CD8-positive, alpha-beta memory T cell (primary cell): ENCODE measurements around the gene SLC16A2. TPM values are rescaled to one million over a fixed set of nuclear protein-coding genes. Genes with fewer than 3 reads are reported as not detected.
A peak's percentile ranks its signal among the peaks of the same experiment; 100 is the strongest.

ENCODE experiments used
- CTCF ChIA-PET: fragments of 350-600 bp; sonication (Branson Sonifier 250); formaldehyde crosslinking; loops from one replicate; lab custom pipeline; 2021; ENCODE audit warnings: antibody characterized with exemption; lab: Charles Lee
- POLR2A ChIA-PET: fragments of 350-600 bp; sonication (Branson Sonifier 250); formaldehyde crosslinking; loops from one replicate; lab custom pipeline; 2021; ENCODE audit warnings: antibody characterized with exemption; lab: Charles Lee
- DNase-seq, 5 donors: peaks; one replicate each; pipeline versions ENCODE4 v3.0.0 to v3.0.0-alpha.2; 2020 to 2022; ENCODE audit warnings: mixed read lengths in 1 of 5
- H3K27ac ChIP-seq: one replicate; pipeline ENCODE4 v1.7.0; 2013; ENCODE audit warnings: low read depth, mild to moderate bottlenecking, low read length, moderate library complexity
- H3K27me3 ChIP-seq: 2 replicates; pipeline ENCODE4 v1.7.0; 2013; ENCODE audit warnings: low read length, mild to moderate bottlenecking; ENCODE audit not compliant: insufficient read depth, poor library complexity, severe bottlenecking
- H3K36me3 ChIP-seq: 2 replicates; pipeline ENCODE4 v1.7.0; 2013; ENCODE audit warnings: mild to moderate bottlenecking, low read length, moderate library complexity; ENCODE audit not compliant: insufficient read depth
- H3K4me1 ChIP-seq: 2 replicates; pipeline ENCODE4 v1.7.0; 2013; ENCODE audit warnings: mild to moderate bottlenecking, low read length, moderate library complexity; ENCODE audit not compliant: insufficient read depth
- H3K4me3 ChIP-seq: 2 replicates; pipeline ENCODE4 v1.7.0; 2013; ENCODE audit warnings: mild to moderate bottlenecking, low read length
- H3K9me3 ChIP-seq: 2 replicates; pipeline ENCODE4 v1.7.0; 2013; ENCODE audit warnings: mild to moderate bottlenecking, low read length
- H3K27ac Mint-ChIP-seq, 8 donors: one replicate each; pipeline ENCODE4 v1.8.0; 2020 to 2021; ENCODE audit warnings: mixed read lengths in 8 of 8, mild to moderate bottlenecking in 6 of 8, inconsistent platforms in 3 of 8, moderate library complexity in 3 of 8
- H3K27me3 Mint-ChIP-seq, 2 donors: one replicate each; pipeline ENCODE4 v1.8.0; 2020 to 2021; ENCODE audit warnings: mixed read lengths in 2 of 2, mild to moderate bottlenecking in 1 of 2, moderate library complexity in 1 of 2
- H3K36me3 Mint-ChIP-seq, 3 donors: one replicate each; pipeline ENCODE4 v1.8.0; 2020 to 2021; ENCODE audit warnings: mixed read lengths in 3 of 3, inconsistent platforms in 1 of 3, mild to moderate bottlenecking in 1 of 3
- H3K4me1 Mint-ChIP-seq, 3 donors: one replicate each; pipeline ENCODE4 v1.8.0; 2020 to 2021; ENCODE audit warnings: mixed read lengths in 3 of 3, inconsistent platforms in 1 of 3, mild to moderate bottlenecking in 1 of 3
- H3K4me3 Mint-ChIP-seq, 7 donors: one replicate each; pipeline ENCODE4 v1.8.0; 2020 to 2021; ENCODE audit warnings: mixed read lengths in 7 of 7, mild to moderate bottlenecking in 6 of 7, moderate library complexity in 4 of 7, inconsistent platforms in 2 of 7
- H3K9me3 Mint-ChIP-seq, 5 donors: one replicate each; pipeline ENCODE4 v1.8.0; 2020 to 2022; ENCODE audit warnings: mixed read lengths in 5 of 5, mild to moderate bottlenecking in 3 of 5, moderate library complexity in 2 of 5, inconsistent platforms in 1 of 5
- polyA plus RNA-seq: library from polyadenylated mRNA; unstranded; fragments of 300-500 nt; fragmentation: Illumina TruSeq; gene quantifications from one replicate; pipeline ENCODE4 v1.2.3, GENCODE V29; 2021
- total RNA-seq, 2 experiments: library from RNA; stranded (reverse); gene quantifications; one replicate each; pipeline ENCODE4 v1.2.3, GENCODE V29; 2021

The SLC16A2 gene
- total and polyA plus RNA-seq, 3 experiments from 2014 or later, result 0.24 to 0.78 (median 0.46) TPM

- no peak overlapping the region for H3K27ac Mint-ChIP-seq
- CTCF ChIA-PET, result no interaction called here
- no peaks in the 10 kb centered on the region for H3K27me3 Mint-ChIP-seq
Measured at GRCh38 chrX:74523224-74523623, 101.9 kb downstream of the SLC16A2 start.

GRCh38 chrX:74523870-74524735, 102.8 kb downstream of the SLC16A2 start:
- no peaks in the 10 kb centered on the region for H3K9me3 ChIP-seq
- no peak overlapping the region for H3K4me3 Mint-ChIP-seq
- no peaks in the 10 kb centered on the region for H3K27me3 ChIP-seq
- no peak overlapping the region for H3K27ac ChIP-seq
- H3K36me3 Mint-ChIP-seq, result no peaks in the 10 kb centered on the region
- H3K27me3 Mint-ChIP-seq, result no peaks in the 10 kb centered on the region
- ChIA-PET CTCF (no interaction called here), POLR2A (no interaction called here)
- H3K9me3 Mint-ChIP-seq, result no peaks in the 10 kb centered on the region
- no peak overlapping the region for H3K4me3 ChIP-seq
- no peaks in the 10 kb centered on the region for H3K4me1 ChIP-seq
- H3K27ac Mint-ChIP-seq, result no peak overlapping the region
- DNase-seq, result no peak
- no peaks in the 10 kb centered on the region for H3K4me1 Mint-ChIP-seq
- H3K36me3 ChIP-seq, result no peaks in the 10 kb centered on the region

More at GRCh38 chrX:74523224-74523623, 101.9 kb downstream of the SLC16A2 start:
- no peak for DNase-seq
- no peak overlapping the region for H3K27ac ChIP-seq
- no peaks in the 10 kb centered on the region for H3K4me1 ChIP-seq
- no peaks in the 10 kb centered on the region for H3K27me3 ChIP-seq
- Mint-ChIP-seq H3K36me3 (no peaks in the 10 kb centered on the region), H3K4me3 (no peak overlapping the region), H3K9me3 (no peaks in the 10 kb centered on the region), H3K4me1 (no peaks in the 10 kb centered on the region)
- no peak overlapping the region for H3K4me3 ChIP-seq
- H3K9me3 ChIP-seq, result no peaks in the 10 kb centered on the region
- no peaks in the 10 kb centered on the region for H3K36me3 ChIP-seq
- POLR2A ChIA-PET, result no interaction called here

DNA sequence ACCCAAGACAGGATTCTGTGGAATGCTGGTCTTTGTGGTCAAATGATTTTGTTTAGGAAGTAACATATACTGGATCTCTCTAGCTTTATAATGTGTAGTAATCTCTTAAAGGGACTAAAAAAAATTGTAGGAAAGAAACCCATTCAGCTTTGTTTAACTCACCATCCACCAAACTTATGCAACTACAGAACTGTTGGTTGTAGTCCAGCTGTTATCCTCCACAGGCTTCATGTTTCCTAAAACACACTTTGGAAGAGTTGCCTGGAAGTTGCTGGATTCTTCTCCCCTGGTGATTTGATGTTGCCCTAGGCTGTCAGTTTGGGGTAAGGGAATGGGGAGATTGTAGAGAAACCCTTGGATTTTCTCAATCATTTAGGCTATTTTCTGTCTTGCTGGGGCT, 103.8 kb downstream of the SLC16A2 start:
- Mint-ChIP-seq H3K27me3 (no peaks in the 10 kb centered on the region), H3K9me3 (no peaks in the 10 kb centered on the region), H3K4me3 (no peak overlapping the region), H3K36me3 (no peaks in the 10 kb centered on the region), H3K27ac (no peak overlapping the region), H3K4me1 (no peaks in the 10 kb centered on the region)
- H3K36me3 ChIP-seq, result no peaks in the 10 kb centered on the region
- H3K9me3 ChIP-seq, result no peaks in the 10 kb centered on the region
- no peaks in the 10 kb centered on the region for H3K4me1 ChIP-seq
- DNase-seq, result no peak
- no peak overlapping the region for H3K27ac ChIP-seq
- H3K27me3 ChIP-seq, result no peaks in the 10 kb centered on the region
- CTCF ChIA-PET, result no interaction called here
- POLR2A ChIA-PET, result no interaction called here
- no peak overlapping the region for H3K4me3 ChIP-seq

- H3K27ac Mint-ChIP-seq, result no peak overlapping the region
- H3K9me3 Mint-ChIP-seq, result no peaks in the 10 kb centered on the region
- no peaks in the 10 kb centered on the region for H3K27me3 ChIP-seq
- H3K4me1 ChIP-seq, result no peaks in the 10 kb centered on the region
- no peaks in the 10 kb centered on the region for H3K36me3 ChIP-seq
- H3K4me1 Mint-ChIP-seq, result no peaks in the 10 kb centered on the region
- no peaks in the 10 kb centered on the region for H3K9me3 ChIP-seq
- ChIA-PET CTCF (no interaction called here), POLR2A (interaction anchor here (0.6 kb wide), 1 partner anchor 21 kb away, joined by 4 read pairs; no protein-coding TSS in a partner anchor)
- H3K27ac ChIP-seq, result no peak overlapping the region
- no peak overlapping the region for H3K4me3 Mint-ChIP-seq
- no peaks in the 10 kb centered on the region for H3K36me3 Mint-ChIP-seq
- H3K27me3 Mint-ChIP-seq, result no peaks in the 10 kb centered on the region
- no peak overlapping the region for H3K4me3 ChIP-seq
- DNase-seq, result no peak
Measured at GRCh38 chrX:74526764-74527163, 105.5 kb downstream of the SLC16A2 start.

- Histone ChIP-seq H3K4me1 (no peaks in the 10 kb centered on the region), H3K9me3 (no peaks in the 10 kb centered on the region), H3K27ac (no peak overlapping the region), H3K27me3 (no peaks in the 10 kb centered on the region), H3K4me3 (no peak overlapping the region), H3K36me3 (no peaks in the 10 kb centered on the region)
- ChIA-PET POLR2A (no interaction called here), CTCF (no interaction called here)
- no peaks in the 10 kb centered on the region for H3K4me1 Mint-ChIP-seq
- DNase-seq, result no peak
- H3K4me3 Mint-ChIP-seq, result no peak overlapping the region
- no peaks in the 10 kb centered on the region for H3K9me3 Mint-ChIP-seq
- H3K36me3 Mint-ChIP-seq, result no peaks in the 10 kb centered on the region
- no peaks in the 10 kb centered on the region for H3K27me3 Mint-ChIP-seq
- H3K27ac Mint-ChIP-seq, result no peak overlapping the region
Measured at GRCh38 chrX:74527350-74527749, 106.1 kb downstream of the SLC16A2 start.

- Histone ChIP-seq H3K9me3 (no peaks in the 10 kb centered on the region), H3K36me3 (no peaks in the 10 kb centered on the region), H3K4me1 (no peaks in the 10 kb centered on the region), H3K27me3 (no peaks in the 10 kb centered on the region), H3K27ac (no peak overlapping the region), H3K4me3 (no peak overlapping the region)
- Mint-ChIP-seq H3K4me3 (no peak overlapping the region), H3K4me1 (peaks cover 2 to 4% (median 3%) of the 10 kb centered on the region in 3 donors), H3K27ac (no peak overlapping the region), H3K9me3 (peaks cover 0 to 3% (median 0%) of the 10 kb centered on the region in 5 donors), H3K27me3 (no peaks in the 10 kb centered on the region), H3K36me3 (no peaks in the 10 kb centered on the region)
- POLR2A ChIA-PET, result no interaction called here
- CTCF ChIA-PET, result no interaction called here
- no peak for DNase-seq
Measured at GRCh38 chrX:74529311-74529710, 108.0 kb downstream of the SLC16A2 start.

GRCh38 chrX:74531081-74531480, 109.8 kb downstream of the SLC16A2 start:
- H3K4me3 Mint-ChIP-seq, result no peak overlapping the region
- H3K27ac Mint-ChIP-seq, result peak overlapping the region in 1 of 8 donors; percentile 13
- H3K36me3 ChIP-seq, result no peaks in the 10 kb centered on the region
- H3K9me3 Mint-ChIP-seq, result peaks cover 0 to 3% (median 0%) of the 10 kb centered on the region in 5 donors
- no peaks in the 10 kb centered on the region for H3K4me1 ChIP-seq
- peaks cover 0 to 5% of the 10 kb centered on the region in 2 donors for H3K27me3 Mint-ChIP-seq
- H3K27ac ChIP-seq, result no peak overlapping the region
- H3K9me3 ChIP-seq, result no peaks in the 10 kb centered on the region
- ChIA-PET CTCF (no interaction called here), POLR2A (no interaction called here)
- no peaks in the 10 kb centered on the region for H3K36me3 Mint-ChIP-seq
- no peak overlapping the region for H3K4me3 ChIP-seq
- H3K27me3 ChIP-seq, result no peaks in the 10 kb centered on the region
- no peak for DNase-seq
- H3K4me1 Mint-ChIP-seq, result peaks cover 14 to 18% (median 17%) of the 10 kb centered on the region in 3 donors

DNA sequence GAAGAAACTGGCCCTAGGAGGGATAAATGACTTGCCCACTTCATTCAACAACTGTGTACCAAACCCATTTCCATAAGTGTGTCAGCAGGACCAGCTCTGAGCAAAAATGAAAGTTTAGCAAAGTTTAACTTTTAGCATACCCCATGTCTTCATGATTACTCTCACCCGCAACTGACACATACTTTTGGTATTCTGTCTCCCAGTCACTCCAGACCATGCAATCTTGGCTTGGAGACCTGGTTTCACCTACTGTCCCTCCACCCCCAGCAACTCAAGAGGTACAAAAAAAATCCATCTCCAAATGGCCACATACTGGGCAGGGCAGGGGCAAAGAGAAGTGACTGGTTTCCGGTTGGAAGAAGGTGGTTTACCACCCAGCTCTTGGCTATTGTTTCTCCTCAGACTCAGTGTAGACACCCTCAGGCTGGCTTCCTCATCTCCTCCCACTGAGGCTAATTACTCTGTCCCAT, 113.3 kb downstream of the SLC16A2 start:
- Histone ChIP-seq H3K27me3 (no peaks in the 10 kb centered on the region), H3K4me3 (no peak overlapping the region), H3K9me3 (no peaks in the 10 kb centered on the region), H3K4me1 (no peaks in the 10 kb centered on the region), H3K36me3 (no peaks in the 10 kb centered on the region), H3K27ac (no peak overlapping the region)
- ChIA-PET CTCF (no interaction called here), POLR2A (no interaction called here)
- H3K27ac Mint-ChIP-seq, result peak overlapping the region; percentile 80 to 91 (median 87)
- H3K4me1 Mint-ChIP-seq, result peaks cover 15 to 23% (median 17%) of the 10 kb centered on the region in 3 donors
- H3K4me3 Mint-ChIP-seq, result peak overlapping the region; percentile 82 to 91 (median 86)
- no peaks in the 10 kb centered on the region for H3K36me3 Mint-ChIP-seq
- peaks cover 0 to 14% of the 10 kb centered on the region in 2 donors for H3K27me3 Mint-ChIP-seq
- no peak for DNase-seq
- peaks cover 0 to 3% (median 0%) of the 10 kb centered on the region in 5 donors for H3K9me3 Mint-ChIP-seq
